ENCODE data around the gene SMURF1.

GRCh38 chr7:99072126-99072525, 71.8 kb downstream of the SMURF1 start:
- no peak for TF ChIP-seq POLR2AphosphoS5 (IDR thresholded peaks at IDR 0.05)
- no peak for TF ChIP-seq CTCF (IDR thresholded peaks at IDR 0.05)
- TF ChIP-seq POLR2A (IDR thresholded peaks at IDR 0.05; ENCODE audit: low read depth): no peak

All from esophagus muscularis mucosa (tissue), 3 donors.